HEK293 (cell line): ENCODE measurements around the gene ROR2.

Source experiments
- CTCF ChIA-PET: fragments of 350-600 bp; formaldehyde crosslinking; extraction: SDS; loops from one replicate; lab custom pipeline; 2021; ENCODE audit warnings: antibody characterized with exemption; lab: Yijun Ruan, JAX
- POLR2A ChIA-PET: fragments of 300-600 bp; formaldehyde crosslinking; extraction: SDS; loops from one replicate; lab custom pipeline; 2020; ENCODE audit warnings: antibody characterized with exemption, inconsistent platforms; lab: Yijun Ruan, JAX
- H3K27ac ChIP-seq: fragments of 200-500 bp; sonication (Bioruptor generic); 2 replicates; pipeline ENCODE4 v1.5.1; 2014; ENCODE audit warnings: low read depth, low read length, control low read depth, inconsistent platforms; ENCODE audit errors: extremely low read depth
- H3K36me3 ChIP-seq, 2 experiments: fragments of 200-500 bp in 1 of 2; sonication (Bioruptor generic) in 1 of 2; 1 replicate in 1 of 2; 2 replicates in 1 of 2; pipeline ENCODE4 v1.5.1; 2014 to 2017; ENCODE audit warnings: inconsistent platforms in 2 of 2, low read length in 2 of 2; ENCODE audit not compliant: control insufficient read depth in 2 of 2, insufficient read depth in 1 of 2
- H3K4me1 ChIP-seq: fragments of 200-500 bp; sonication (Bioruptor generic); 2 replicates; pipeline ENCODE4 v1.5.1; 2014; ENCODE audit warnings: mild to moderate bottlenecking, low read length, inconsistent platforms; ENCODE audit not compliant: control insufficient read depth, insufficient read depth
- H3K4me3 ChIP-seq: 2 replicates; pipeline ENCODE4 v1.5.1; 2011; ENCODE audit warnings: low read depth, mild to moderate bottlenecking, control low read depth, low read length, moderate library complexity
- H3K9me3 ChIP-seq: fragments of 200-500 bp; sonication (Bioruptor generic); 2 replicates; pipeline ENCODE4 v1.5.1; 2014; ENCODE audit warnings: low read depth, low read length, inconsistent platforms; ENCODE audit not compliant: control insufficient read depth, insufficient read depth
- SP7 ChIP-seq: fragments of 450-650 bp; formaldehyde crosslinking; IDR thresholded peaks from 2 replicates; pipeline ENCODE4 v1.5.1; 2016; ENCODE audit warnings: missing biosample characterization, missing genetic modification characterization
- YY2 ChIP-seq: fragments of 450-650 bp; formaldehyde crosslinking; IDR thresholded peaks from 2 replicates; pipeline ENCODE4 v1.5.1; 2016; ENCODE audit warnings: missing biosample characterization, missing genetic modification characterization
- ZBTB21 ChIP-seq: fragments of 450-650 bp; formaldehyde crosslinking; IDR thresholded peaks from 2 replicates; pipeline ENCODE4 v1.5.1; 2017; ENCODE audit warnings: missing biosample characterization, missing genetic modification characterization
- ZNF10 ChIP-seq: fragments of 450-650 bp; formaldehyde crosslinking; IDR thresholded peaks from 2 replicates; pipeline ENCODE4 v1.5.1; 2017; ENCODE audit warnings: missing biosample characterization, missing genetic modification characterization
- ZNF175 ChIP-seq: fragments of 450-650 bp; formaldehyde crosslinking; IDR thresholded peaks from 2 replicates; pipeline ENCODE4 v1.5.1; 2016; ENCODE audit warnings: missing biosample characterization, missing genetic modification characterization
- ZNF366 ChIP-seq: fragments of 450-650 bp; formaldehyde crosslinking; conservative IDR thresholded peaks from 2 replicates; pipeline ENCODE4 v1.5.1; 2016; ENCODE audit warnings: missing biosample characterization, missing genetic modification characterization
- ZNF37A ChIP-seq: fragments of 450-650 bp; IDR thresholded peaks from 2 replicates; pipeline ENCODE4 v1.5.1; 2018; ENCODE audit warnings: missing biosample characterization, missing genetic modification characterization
- ZNF560 ChIP-seq: fragments of 450-650 bp; formaldehyde crosslinking; IDR thresholded peaks from 2 replicates; pipeline ENCODE4 v1.5.1; 2017; ENCODE audit warnings: missing biosample characterization, missing genetic modification characterization, borderline replicate concordance
- ZNF670 ChIP-seq: fragments of 450-650 bp; formaldehyde crosslinking; IDR thresholded peaks from 2 replicates; pipeline ENCODE4 v1.5.1; 2016; ENCODE audit warnings: missing biosample characterization, missing genetic modification characterization, low read depth
- ZNF777 ChIP-seq: fragments of 450-650 bp; formaldehyde crosslinking; IDR thresholded peaks from 2 replicates; pipeline ENCODE4 v1.5.1; 2017; ENCODE audit warnings: missing biosample characterization, missing genetic modification characterization, borderline replicate concordance
- ZNF792 ChIP-seq: fragments of 450-650 bp; formaldehyde crosslinking; IDR thresholded peaks from 2 replicates; pipeline ENCODE4 v1.5.1; 2016; ENCODE audit warnings: missing biosample characterization, missing genetic modification characterization
- TF ChIP-seq, protein P1 (sequence below): fragments of 450-650 bp; formaldehyde crosslinking; IDR thresholded peaks from 2 replicates; pipeline ENCODE4 v1.5.1; 2016; ENCODE audit warnings: missing biosample characterization, missing genetic modification characterization
- TF ChIP-seq, protein P2 (sequence below): fragments of 450-650 bp; formaldehyde crosslinking; IDR thresholded peaks from 2 replicates; pipeline ENCODE4 v1.5.1; 2016; ENCODE audit warnings: missing biosample characterization, missing genetic modification characterization
- TF ChIP-seq, protein P3 (sequence below): fragments of 450-650 bp; formaldehyde crosslinking; IDR thresholded peaks from 2 replicates; pipeline ENCODE4 v1.5.0; 2017; ENCODE audit warnings: missing biosample characterization, missing genetic modification characterization, borderline replicate concordance
- TF ChIP-seq, protein P4 (sequence below): fragments of 450-650 bp; formaldehyde crosslinking; IDR thresholded peaks from 2 replicates; pipeline ENCODE4 v1.5.1; 2016; ENCODE audit warnings: missing biosample characterization, missing genetic modification characterization

ROR2 gene

DNA sequence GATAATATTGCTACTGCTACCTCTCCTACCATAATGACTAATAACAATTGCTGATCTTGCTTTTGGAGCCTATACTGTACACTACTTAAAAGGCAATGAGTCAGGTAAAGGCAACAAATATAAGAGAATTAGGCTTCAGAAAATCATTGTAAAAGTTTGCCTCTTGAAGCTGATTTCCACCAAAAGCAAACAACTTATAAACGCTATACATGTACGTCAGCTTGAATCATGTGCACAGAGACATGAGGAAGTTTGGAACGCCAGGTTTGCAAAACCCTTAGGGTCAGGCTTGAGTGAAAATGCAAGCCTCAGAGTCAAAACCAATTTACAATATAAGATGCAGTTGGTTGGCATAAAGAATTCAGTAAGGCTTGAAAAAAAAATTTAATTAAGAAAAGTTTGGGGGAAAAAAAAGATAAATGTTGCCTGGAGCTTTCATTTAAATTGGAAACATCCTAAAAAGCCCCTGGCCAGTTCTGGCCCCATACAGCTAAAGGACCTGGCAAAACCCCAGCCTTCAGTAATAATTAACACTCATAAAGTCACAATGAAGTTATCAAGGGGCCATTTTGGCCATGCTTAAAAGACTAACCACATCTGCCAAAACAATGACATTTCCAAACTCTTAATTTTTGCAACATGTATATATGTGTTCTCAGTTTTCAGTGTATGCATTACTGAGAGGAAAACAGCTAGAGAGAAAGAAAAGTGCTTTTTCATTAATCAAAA, 345.4 kb downstream of the ROR2 start:
- POLR2A ChIA-PET = no interaction called here
- TF ChIP-seq ZBTB21 (tag by site-specific recombination) (no peak), SP7 (no peak), ZNF560 (tag by site-specific recombination) (no peak)
- TF ChIP-seq, protein P1, sequence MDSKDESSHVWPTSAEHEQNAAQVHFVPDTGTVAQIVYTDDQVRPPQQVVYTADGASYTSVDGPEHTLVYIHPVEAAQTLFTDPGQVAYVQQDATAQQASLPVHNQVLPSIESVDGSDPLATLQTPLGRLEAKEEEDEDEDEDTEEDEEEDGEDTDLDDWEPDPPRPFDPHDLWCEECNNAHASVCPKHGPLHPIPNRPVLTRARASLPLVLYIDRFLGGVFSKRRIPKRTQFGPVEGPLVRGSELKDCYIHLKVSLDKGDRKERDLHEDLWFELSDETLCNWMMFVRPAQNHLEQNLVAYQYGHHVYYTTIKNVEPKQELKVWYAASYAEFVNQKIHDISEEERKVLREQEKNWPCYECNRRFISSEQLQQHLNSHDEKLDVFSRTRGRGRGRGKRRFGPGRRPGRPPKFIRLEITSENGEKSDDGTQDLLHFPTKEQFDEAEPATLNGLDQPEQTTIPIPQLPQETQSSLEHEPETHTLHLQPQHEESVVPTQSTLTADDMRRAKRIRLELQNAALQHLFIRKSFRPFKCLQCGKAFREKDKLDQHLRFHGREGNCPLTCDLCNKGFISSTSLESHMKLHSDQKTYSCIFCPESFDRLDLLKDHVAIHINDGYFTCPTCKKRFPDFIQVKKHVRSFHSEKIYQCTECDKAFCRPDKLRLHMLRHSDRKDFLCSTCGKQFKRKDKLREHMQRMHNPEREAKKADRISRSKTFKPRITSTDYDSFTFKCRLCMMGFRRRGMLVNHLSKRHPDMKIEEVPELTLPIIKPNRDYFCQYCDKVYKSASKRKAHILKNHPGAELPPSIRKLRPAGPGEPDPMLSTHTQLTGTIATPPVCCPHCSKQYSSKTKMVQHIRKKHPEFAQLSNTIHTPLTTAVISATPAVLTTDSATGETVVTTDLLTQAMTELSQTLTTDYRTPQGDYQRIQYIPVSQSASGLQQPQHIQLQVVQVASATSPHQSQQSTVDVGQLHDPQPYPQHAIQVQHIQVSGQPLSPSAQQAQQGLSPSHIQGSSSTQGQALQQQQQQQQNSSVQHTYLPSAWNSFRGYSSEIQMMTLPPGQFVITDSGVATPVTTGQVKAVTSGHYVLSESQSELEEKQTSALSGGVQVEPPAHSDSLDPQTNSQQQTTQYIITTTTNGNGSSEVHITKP = no peak

DNA sequence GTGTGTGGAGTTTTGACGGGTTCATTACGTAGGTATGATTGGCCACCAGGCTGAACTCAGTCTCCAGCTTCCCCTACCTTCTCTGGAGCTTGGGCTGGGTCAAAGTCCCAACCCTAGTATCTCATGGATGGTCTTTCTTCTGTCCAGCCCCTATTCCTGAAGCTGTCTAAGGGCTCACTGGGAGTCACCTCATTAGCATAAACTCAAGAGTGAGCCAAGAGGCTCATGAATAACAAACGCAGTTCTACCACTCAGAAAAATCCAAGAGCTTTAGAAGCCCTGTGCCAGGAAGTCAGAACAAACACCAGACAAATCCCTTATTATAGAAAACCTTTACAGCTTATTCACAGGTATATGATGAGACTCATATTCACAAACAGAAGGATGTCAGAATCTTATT, 346.1 kb downstream of the ROR2 start:
- TF ChIP-seq ZNF366 (tag by site-specific recombination) (no peak), ZNF777 (tag by site-specific recombination) (no peak), ZNF670 (tag by site-specific recombination) (no peak), ZNF37A (no peak), ZNF792 (tag by site-specific recombination) (no peak), ZNF175 (tag by site-specific recombination) (no peak), YY2 (tag by site-specific recombination) (no peak), ZNF560 (tag by site-specific recombination) (no peak)
- TF ChIP-seq, protein P2, sequence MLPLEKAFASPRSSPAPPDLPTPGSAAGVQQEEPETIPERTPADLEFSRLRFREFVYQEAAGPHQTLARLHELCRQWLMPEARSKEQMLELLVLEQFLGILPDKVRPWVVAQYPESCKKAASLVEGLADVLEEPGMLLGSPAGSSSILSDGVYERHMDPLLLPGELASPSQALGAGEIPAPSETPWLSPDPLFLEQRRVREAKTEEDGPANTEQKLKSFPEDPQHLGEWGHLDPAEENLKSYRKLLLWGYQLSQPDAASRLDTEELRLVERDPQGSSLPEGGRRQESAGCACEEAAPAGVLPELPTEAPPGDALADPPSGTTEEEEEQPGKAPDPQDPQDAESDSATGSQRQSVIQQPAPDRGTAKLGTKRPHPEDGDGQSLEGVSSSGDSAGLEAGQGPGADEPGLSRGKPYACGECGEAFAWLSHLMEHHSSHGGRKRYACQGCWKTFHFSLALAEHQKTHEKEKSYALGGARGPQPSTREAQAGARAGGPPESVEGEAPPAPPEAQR (tag by site-specific recombination) = no peak
- TF ChIP-seq, protein P3, sequence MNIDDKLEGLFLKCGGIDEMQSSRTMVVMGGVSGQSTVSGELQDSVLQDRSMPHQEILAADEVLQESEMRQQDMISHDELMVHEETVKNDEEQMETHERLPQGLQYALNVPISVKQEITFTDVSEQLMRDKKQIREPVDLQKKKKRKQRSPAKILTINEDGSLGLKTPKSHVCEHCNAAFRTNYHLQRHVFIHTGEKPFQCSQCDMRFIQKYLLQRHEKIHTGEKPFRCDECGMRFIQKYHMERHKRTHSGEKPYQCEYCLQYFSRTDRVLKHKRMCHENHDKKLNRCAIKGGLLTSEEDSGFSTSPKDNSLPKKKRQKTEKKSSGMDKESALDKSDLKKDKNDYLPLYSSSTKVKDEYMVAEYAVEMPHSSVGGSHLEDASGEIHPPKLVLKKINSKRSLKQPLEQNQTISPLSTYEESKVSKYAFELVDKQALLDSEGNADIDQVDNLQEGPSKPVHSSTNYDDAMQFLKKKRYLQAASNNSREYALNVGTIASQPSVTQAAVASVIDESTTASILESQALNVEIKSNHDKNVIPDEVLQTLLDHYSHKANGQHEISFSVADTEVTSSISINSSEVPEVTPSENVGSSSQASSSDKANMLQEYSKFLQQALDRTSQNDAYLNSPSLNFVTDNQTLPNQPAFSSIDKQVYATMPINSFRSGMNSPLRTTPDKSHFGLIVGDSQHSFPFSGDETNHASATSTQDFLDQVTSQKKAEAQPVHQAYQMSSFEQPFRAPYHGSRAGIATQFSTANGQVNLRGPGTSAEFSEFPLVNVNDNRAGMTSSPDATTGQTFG = no peak
- ChIA-PET CTCF (interaction anchor here (0.5 kb wide), 1 partner anchor 38 kb away, joined by 3 read pairs; no protein-coding TSS in a partner anchor), POLR2A (no interaction called here)

More for the DNA sequence above, 345.4 kb downstream of the ROR2 start:
- H3K27ac ChIP-seq = no peak overlapping the region
- no peaks in the 10 kb centered on the region for H3K4me1 ChIP-seq
- H3K9me3 ChIP-seq = no peaks in the 10 kb centered on the region
- no peaks in the 10 kb centered on the region for H3K36me3 ChIP-seq
- H3K4me3 ChIP-seq = no peak overlapping the region
- CTCF ChIA-PET = interaction anchor here (0.5 to 0.6 kb wide), 2 partner anchors 14 to 37 kb away, joined by 3 read pairs; no protein-coding TSS in a partner anchor

DNA sequence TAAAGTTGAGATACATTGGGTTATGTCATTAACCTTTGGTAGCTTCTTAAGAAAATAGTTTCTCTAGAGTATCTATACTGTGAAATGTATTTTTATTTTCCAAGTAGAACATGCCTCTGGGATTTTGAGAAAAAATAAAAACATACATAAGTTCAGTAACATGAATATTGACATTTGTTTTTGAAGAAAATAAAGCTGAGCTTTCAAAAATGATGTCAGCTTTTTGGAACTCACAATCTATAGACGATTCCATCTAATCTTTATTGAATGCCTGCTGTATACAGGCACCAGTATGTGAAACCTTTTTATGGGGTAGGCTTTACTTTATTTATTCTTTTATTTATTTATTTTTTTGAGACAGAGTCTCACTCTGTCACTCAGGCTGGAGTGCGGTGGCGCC, 350.5 kb downstream of the ROR2 start:
- ChIA-PET CTCF (no interaction called here), POLR2A (interaction anchor here (0.6 kb wide), 1 partner anchor 1179 kb away, joined by 5 read pairs; no protein-coding TSS in a partner anchor)
- Histone ChIP-seq H3K36me3 (no peaks in the 10 kb centered on the region), H3K9me3 (no peaks in the 10 kb centered on the region), H3K27ac (no peak overlapping the region), H3K4me1 (no peaks in the 10 kb centered on the region), H3K4me3 (no peak overlapping the region)
- no peak for TF ChIP-seq ZNF10 (tag by site-specific recombination)
- TF ChIP-seq, protein P4, sequence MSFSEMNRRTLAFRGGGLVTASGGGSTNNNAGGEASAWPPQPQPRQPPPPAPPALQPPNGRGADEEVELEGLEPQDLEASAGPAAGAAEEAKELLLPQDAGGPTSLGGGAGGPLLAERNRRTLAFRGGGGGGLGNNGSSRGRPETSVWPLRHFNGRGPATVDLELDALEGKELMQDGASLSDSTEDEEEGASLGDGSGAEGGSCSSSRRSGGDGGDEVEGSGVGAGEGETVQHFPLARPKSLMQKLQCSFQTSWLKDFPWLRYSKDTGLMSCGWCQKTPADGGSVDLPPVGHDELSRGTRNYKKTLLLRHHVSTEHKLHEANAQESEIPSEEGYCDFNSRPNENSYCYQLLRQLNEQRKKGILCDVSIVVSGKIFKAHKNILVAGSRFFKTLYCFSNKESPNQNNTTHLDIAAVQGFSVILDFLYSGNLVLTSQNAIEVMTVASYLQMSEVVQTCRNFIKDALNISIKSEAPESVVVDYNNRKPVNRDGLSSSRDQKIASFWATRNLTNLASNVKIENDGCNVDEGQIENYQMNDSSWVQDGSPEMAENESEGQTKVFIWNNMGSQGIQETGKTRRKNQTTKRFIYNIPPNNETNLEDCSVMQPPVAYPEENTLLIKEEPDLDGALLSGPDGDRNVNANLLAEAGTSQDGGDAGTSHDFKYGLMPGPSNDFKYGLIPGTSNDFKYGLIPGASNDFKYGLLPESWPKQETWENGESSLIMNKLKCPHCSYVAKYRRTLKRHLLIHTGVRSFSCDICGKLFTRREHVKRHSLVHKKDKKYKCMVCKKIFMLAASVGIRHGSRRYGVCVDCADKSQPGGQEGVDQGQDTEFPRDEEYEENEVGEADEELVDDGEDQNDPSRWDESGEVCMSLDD (tag by site-specific recombination) = no peak

More for the DNA sequence above, 346.1 kb downstream of the ROR2 start:
- H3K27ac ChIP-seq = no peak overlapping the region
- no peaks in the 10 kb centered on the region for H3K9me3 ChIP-seq
- no peak overlapping the region for H3K4me3 ChIP-seq
- H3K4me1 ChIP-seq = no peaks in the 10 kb centered on the region
- no peaks in the 10 kb centered on the region for H3K36me3 ChIP-seq
